Neural progenitor cell (in vitro differentiated cells): ENCODE results near the gene BMPER. TPM values are rescaled to one million over a fixed set of nuclear protein-coding genes. Genes with fewer than 3 reads are reported as not detected.

Source experiments
- DNase-seq: peaks from one replicate; pipeline ENCODE4 v3.0.0-alpha.2; 2016; ENCODE audit warnings: low spot score
- H2AFZ ChIP-seq: fragments of 200-600 bp; sonication (generic); replicated peaks from 2 replicates; pipeline ENCODE4 v1.6.1; 2016; ENCODE audit warnings: antibody characterized with exemption
- H3F3A ChIP-seq: fragments of 200-600 bp; sonication (generic); 2 replicates; pipeline ENCODE4 v1.6.1; 2016; ENCODE audit warnings: antibody characterized with exemption, low read depth
- H3K27ac ChIP-seq: fragments of 200-600 bp; sonication (generic); 2 replicates; pipeline ENCODE4 v1.5.1; 2016; ENCODE audit warnings: mild to moderate bottlenecking
- H3K27me3 ChIP-seq: fragments of 200-600 bp; sonication (generic); 2 replicates; pipeline ENCODE4 v1.6.1; 2016; ENCODE audit warnings: mild to moderate bottlenecking, moderate library complexity
- H3K36me3 ChIP-seq: fragments of 200-600 bp; sonication (generic); 2 replicates; pipeline ENCODE4 v1.5.1; 2016
- H3K4me1 ChIP-seq: fragments of 200-600 bp; sonication (generic); 2 replicates; pipeline ENCODE4 v1.6.1; 2016; ENCODE audit warnings: mixed run types
- H3K4me2 ChIP-seq: fragments of 200-600 bp; sonication (generic); 2 replicates; pipeline ENCODE4 v1.6.1; 2016
- H3K4me3 ChIP-seq: fragments of 200-600 bp; sonication (generic); 2 replicates; pipeline ENCODE4 v1.5.1; 2016
- H3K79me2 ChIP-seq: fragments of 200-600 bp; sonication (generic); 2 replicates; pipeline ENCODE4 v1.6.1; 2016; ENCODE audit warnings: low read depth
- H3K9ac ChIP-seq: fragments of 200-600 bp; sonication (generic); 2 replicates; pipeline ENCODE4 v1.6.1; 2016
- H3K9me3 ChIP-seq: fragments of 200-600 bp; sonication (generic); 2 replicates; pipeline ENCODE4 v1.5.1; 2016; ENCODE audit warnings: low read depth
- H4K20me1 ChIP-seq: fragments of 200-600 bp; sonication (generic); 2 replicates; pipeline ENCODE4 v1.6.1; 2016; ENCODE audit warnings: low read depth
- H3K27ac Mint-ChIP-seq: 3 replicates; pipeline ENCODE4 v1.8.0; 2021; ENCODE audit warnings: mixed read lengths
- H3K27me3 Mint-ChIP-seq: 2 replicates; pipeline ENCODE4 v1.8.0; 2022; ENCODE audit warnings: low read depth, mild to moderate bottlenecking, inconsistent platforms, moderate library complexity, mixed read lengths; ENCODE audit not compliant: insufficient read depth
- H3K36me3 Mint-ChIP-seq: 3 replicates; pipeline ENCODE4 v1.8.0; 2021; ENCODE audit warnings: mixed read lengths
- H3K4me1 Mint-ChIP-seq: 3 replicates; pipeline ENCODE4 v1.8.0; 2021; ENCODE audit warnings: mixed read lengths
- H3K4me3 Mint-ChIP-seq: 3 replicates; pipeline ENCODE4 v1.8.0; 2021; ENCODE audit warnings: mild to moderate bottlenecking, moderate library complexity, mixed read lengths
- H3K9me3 Mint-ChIP-seq: 3 replicates; pipeline ENCODE4 v1.8.0; 2020; ENCODE audit warnings: mixed read lengths
- CTCF ChIP-seq: fragments of 200-600 bp; sonication (generic); IDR thresholded peaks from 2 replicates; pipeline ENCODE4 v1.5.1; 2017; ENCODE audit warnings: antibody characterized with exemption, mild to moderate bottlenecking
- EZH2 ChIP-seq: fragments of 200-600 bp; sonication (generic); IDR thresholded peaks from 2 replicates; pipeline ENCODE4 v1.6.1; 2017; ENCODE audit warnings: antibody characterized with exemption, mild to moderate bottlenecking, moderate library complexity
- EZH2phosphoT487 ChIP-seq: fragments of 200-600 bp; sonication (generic); IDR thresholded peaks from 2 replicates; pipeline ENCODE4 v1.6.1; 2017; ENCODE audit warnings: antibody characterized with exemption
- total RNA-seq: library from RNA; depleted of rRNA; stranded (reverse); fragments of >200 nt; gene quantifications from 2 replicates; pipeline ENCODE4 v1.2.3, GENCODE V29; 2015; ENCODE audit warnings: low replicate concordance

BMPER gene
- total RNA-seq, 1 donor from 2014 or later = 1.2 TPM

- Histone ChIP-seq H3K4me3 (no peak overlapping the region), H3K4me1 (peaks cover 3% of the 10 kb centered on the region), H3K9ac (no peak overlapping the region), H4K20me1 (no peaks in the 10 kb centered on the region), H3K36me3 (no peaks in the 10 kb centered on the region), H3F3A (no peaks in the 10 kb centered on the region), H3K9me3 (no peaks in the 10 kb centered on the region), H2AFZ (no peak overlapping the region), H3K27ac (no peak overlapping the region), H3K27me3 (no peaks in the 10 kb centered on the region), H3K79me2 (no peaks in the 10 kb centered on the region), H3K4me2 (no peak overlapping the region)
- Mint-ChIP-seq H3K27ac (no peak overlapping the region), H3K36me3 (no peaks in the 10 kb centered on the region), H3K4me3 (no peak overlapping the region), H3K9me3 (no peaks in the 10 kb centered on the region), H3K27me3 (peaks cover 4% of the 10 kb centered on the region), H3K4me1 (no peaks in the 10 kb centered on the region)
- TF ChIP-seq EZH2phosphoT487 (no peak), CTCF (no peak), EZH2 (no peak)
- DNase-seq = no peak
Measured at GRCh38 chr7:33919449-33919848, 14.1 kb downstream of the BMPER start.

- Histone ChIP-seq H3F3A (no peaks in the 10 kb centered on the region), H3K27me3 (no peaks in the 10 kb centered on the region), H3K36me3 (no peaks in the 10 kb centered on the region), H3K9me3 (no peaks in the 10 kb centered on the region), H3K4me3 (no peak overlapping the region), H4K20me1 (no peaks in the 10 kb centered on the region), H3K79me2 (no peaks in the 10 kb centered on the region), H2AFZ (no peak overlapping the region), H3K4me1 (peaks cover 3% of the 10 kb centered on the region), H3K27ac (no peak overlapping the region), H3K4me2 (no peak overlapping the region), H3K9ac (no peak overlapping the region)
- H3K36me3 Mint-ChIP-seq = no peaks in the 10 kb centered on the region
- H3K27me3 Mint-ChIP-seq = peaks cover 4% of the 10 kb centered on the region
- no peak for TF ChIP-seq CTCF
- no peak for TF ChIP-seq EZH2phosphoT487
- TF ChIP-seq EZH2 = no peak
- H3K27ac Mint-ChIP-seq = no peak overlapping the region
- no peak for DNase-seq
- no peak overlapping the region for H3K4me3 Mint-ChIP-seq
- no peaks in the 10 kb centered on the region for H3K4me1 Mint-ChIP-seq
- H3K9me3 Mint-ChIP-seq = no peaks in the 10 kb centered on the region
Measured at GRCh38 chr7:33921216-33921938, 16.0 kb downstream of the BMPER start.

- no peak overlapping the region for H3K4me3 ChIP-seq
- no peaks in the 10 kb centered on the region for H4K20me1 ChIP-seq
- H3K9me3 ChIP-seq = no peaks in the 10 kb centered on the region
- DNase-seq = no peak
- H3K79me2 ChIP-seq = no peaks in the 10 kb centered on the region
- no peaks in the 10 kb centered on the region for H3F3A ChIP-seq
- no peak for TF ChIP-seq CTCF
- TF ChIP-seq EZH2 = no peak
- TF ChIP-seq EZH2phosphoT487 = no peak
- no peaks in the 10 kb centered on the region for H3K9me3 Mint-ChIP-seq
- no peak overlapping the region for H3K4me3 Mint-ChIP-seq
- peaks cover 2% of the 10 kb centered on the region for H3K27me3 Mint-ChIP-seq
- no peak overlapping the region for H3K4me2 ChIP-seq
- H3K27me3 ChIP-seq = no peaks in the 10 kb centered on the region
- H3K36me3 ChIP-seq = no peaks in the 10 kb centered on the region
- no peak overlapping the region for H3K27ac ChIP-seq
- H3K36me3 Mint-ChIP-seq = no peaks in the 10 kb centered on the region
- H3K4me1 ChIP-seq = peaks cover 3% of the 10 kb centered on the region
- no peak overlapping the region for H3K9ac ChIP-seq
- no peaks in the 10 kb centered on the region for H3K4me1 Mint-ChIP-seq
- H3K27ac Mint-ChIP-seq = no peak overlapping the region
- H2AFZ ChIP-seq = no peak overlapping the region
Measured at GRCh38 chr7:33922820-33923219, 17.5 kb downstream of the BMPER start.
